ENCODE data around the gene PRADC1.

DNA sequence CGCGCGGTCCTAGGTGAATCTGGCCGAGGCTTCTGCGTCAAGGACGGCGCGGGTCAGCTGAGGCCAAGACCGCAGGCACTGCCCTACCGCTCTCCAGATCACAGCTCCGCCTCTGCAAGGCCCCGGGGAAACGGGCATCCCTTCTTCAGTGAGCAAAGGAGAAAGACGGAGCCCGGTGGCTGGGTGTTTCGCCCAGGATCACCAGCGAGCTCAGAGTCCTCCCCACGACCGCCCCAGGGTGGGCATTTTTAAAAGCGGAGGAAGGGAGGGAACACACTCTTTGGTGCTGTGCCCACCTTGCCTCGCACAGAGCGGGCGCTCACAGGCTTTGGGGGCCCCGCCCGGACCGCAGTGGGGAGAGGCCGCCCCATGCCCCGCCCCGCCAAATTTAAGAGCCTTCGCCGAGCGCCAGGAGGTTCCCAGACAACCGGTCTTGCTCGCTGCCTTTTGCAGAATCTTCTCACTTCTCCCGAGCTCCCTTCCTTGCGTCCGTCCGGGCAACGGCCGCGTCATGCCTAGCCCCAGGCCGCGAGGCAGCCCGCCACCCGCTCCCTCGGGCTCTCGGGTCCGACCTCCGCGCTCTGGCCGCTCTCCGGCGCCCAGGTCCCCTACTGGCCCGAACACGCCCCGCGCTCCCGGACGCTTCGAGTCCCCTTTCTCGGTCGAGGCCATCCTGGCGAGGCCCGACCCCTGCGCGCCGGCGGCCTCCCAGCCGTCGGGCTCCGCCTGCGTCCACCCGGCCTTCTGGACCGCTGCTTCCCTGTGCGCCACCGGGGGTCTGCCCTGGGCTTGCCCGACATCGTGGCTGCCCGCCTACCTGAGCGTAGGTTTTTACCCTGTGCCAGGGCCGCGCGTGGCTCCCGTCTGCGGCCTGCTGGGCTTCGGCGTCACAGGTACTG lies 30.6 kb downstream of the PRADC1 start, which contains the start of gene NOTO:
- TF ChIP-seq POLR2A (IDR thresholded peaks at IDR 0.05; ENCODE audit: low read length) (no peak), GATA1 (IDR thresholded peaks at IDR 0.05; ENCODE audit: low read depth, low read length) (no peak)

All from erythroblast (primary cell).